ENCODE data around the gene HOXA6.

HOXA6 gene

GRCh38 chr7:27149842-27150567 is 2.4 kb upstream of the HOXA6 start:
- no peak for DNase-seq

DNA sequence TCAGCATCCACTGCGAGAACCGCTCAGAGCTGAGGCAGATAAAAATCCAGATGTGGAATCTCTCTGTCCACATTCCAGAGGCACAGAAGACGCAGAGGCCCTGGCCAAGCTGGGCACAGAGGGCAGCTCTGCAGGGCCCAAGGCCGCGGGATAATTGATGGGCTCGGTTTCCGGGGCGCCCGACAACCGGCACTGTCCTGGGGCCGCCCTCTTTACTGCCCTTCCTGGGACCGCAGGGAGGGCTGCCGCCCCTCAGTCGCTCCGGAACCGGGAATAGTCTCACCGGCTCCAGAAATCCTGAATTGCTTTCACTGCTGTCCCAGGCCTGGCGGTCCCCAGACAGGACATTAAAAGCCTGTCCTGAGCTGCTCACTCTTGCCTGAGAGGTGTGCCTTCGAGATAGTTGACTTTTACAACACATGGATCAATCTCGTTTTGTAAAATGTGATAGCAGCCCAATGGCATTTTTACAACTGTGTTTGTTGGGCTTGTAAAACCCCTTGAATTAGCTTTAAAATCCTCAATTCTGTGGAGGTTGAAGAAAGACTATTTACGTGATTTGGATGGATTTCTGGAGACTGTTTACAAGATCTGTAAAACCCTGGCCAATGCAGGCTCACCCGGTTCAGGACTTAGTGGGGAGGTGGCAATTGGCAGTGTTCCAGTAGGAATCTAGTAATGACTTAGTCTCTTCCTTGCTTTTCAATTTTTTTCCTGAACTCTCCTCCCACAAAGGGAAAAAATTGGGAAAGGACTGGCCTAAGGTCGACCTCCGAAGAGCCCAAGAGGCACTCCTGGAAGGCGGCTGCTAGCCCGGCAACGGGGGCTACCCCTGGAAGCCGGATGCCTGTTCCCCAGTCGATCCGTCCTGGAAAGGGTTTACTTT is 1.4 kb upstream of the HOXA6 start:
- peak; percentile 26 for DNase-seq

DNA sequence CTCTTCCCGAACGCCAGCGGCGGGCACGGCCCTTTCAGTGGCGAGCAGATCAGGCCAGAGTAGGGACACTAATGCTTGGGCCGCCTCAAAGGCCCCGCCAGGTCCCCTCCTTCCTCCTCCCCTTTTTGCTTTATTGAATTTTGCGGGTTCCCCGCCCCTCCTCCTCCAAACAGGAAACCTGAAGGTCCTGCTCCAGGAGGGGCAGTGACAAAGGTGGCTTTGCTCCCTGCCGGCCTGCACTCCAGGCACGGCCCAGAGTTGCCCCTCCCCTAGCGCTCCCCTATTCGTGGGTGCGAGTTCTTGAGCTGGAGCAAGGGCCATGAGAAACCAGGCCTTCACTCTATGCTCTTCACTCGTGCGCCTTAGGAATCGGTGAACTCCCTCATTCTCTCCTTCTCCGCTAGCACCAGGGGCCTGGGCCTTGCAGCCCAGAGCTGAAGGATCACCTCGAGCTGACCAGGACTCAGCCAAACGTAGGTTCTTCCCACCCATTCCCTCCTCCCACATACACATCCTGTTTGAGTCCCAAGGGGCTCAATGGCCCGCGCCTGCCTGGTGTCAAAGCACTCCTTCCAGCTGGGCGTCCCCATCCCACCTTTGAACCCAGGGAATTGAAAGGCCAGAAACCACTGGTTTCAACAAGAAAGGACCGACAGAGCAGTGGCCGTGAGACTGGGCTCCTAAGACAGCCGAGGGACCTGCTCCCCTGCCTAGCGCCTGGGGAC is 619 bp upstream of the HOXA6 start:
- DNase-seq, result no peak

DNA sequence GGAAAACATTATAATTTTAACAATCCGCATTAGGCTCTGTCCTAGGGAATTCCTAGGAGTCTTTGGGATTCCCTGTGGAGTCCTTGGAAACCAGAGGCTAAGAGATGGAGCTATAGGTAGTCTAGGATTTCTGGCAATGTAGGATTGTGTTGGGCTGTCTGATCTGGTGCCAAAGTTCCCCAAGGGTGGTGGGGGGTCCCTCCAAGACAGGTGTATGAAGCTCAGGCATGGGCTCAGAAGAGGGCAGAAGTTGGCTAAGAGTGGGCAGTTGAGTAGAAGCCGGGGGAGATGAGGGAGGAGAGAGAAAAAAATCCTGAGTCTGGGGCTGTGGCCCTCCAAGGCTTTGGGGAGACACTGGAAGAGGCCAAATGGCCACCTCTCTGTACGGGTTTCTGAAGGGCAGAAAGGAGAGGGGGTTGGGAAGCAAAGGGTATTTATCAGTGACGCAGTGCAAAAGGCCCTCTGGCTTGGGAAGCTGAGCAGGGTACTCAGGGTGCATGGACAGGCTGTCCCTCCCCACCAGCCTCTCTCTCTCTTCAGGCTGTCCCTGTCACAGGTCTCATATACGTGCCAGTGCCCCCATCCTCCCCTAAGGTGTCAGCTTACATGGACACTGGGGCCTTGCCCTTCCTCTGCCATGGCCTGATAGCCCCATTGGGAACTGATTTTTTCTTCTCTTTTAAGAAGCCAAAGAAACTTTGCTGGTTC is 929 bp downstream of the HOXA6 start:
- DNase-seq, result no peak

GRCh38 chr7:27145914-27146412 is 1.6 kb downstream of the HOXA6 start:
- no peak for DNase-seq

DNA sequence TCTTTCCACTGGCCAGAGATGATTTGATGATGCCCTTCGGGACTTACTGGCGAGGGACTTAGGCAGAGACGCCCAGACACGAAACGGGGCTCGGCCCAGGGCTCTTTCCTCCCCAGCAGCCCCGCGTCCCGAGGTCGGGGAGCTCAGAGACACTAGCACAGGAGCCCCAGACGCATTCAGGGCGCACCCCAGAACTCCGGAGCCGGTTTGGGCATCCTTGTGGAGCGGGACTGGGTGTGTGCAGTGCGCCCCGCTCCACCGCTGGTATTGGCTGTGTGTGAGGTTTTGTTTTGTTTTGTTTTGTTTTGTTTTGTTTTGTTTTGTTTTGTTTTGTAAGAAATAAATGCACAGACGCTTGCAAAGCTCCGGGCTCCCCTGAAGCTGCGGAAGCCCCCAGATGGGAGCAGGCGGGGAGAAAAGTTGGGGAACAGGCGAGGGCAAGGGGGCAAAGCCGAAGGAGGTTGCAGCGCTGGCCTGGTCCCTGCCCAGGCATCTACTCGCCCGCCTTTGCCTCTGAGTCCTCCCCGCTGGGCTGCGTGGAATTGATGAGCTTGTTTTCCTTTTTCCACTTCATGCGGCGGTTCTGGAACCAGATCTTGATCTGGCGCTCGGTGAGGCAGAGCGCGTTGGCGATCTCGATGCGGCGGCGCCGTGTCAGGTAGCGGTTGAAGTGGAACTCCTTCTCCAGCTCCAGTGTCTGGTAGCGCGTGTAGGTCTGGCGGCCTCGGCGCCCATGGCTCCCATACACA is 2.2 kb downstream of the HOXA6 start:
- no peak for DNase-seq

- DNase-seq, result no peak
These were observed 2.8 kb downstream of the HOXA6 start for GRCh38 chr7:27144781-27145164.

GRCh38 chr7:27143950-27144780 is 3.4 kb downstream of the HOXA6 start:
- no peak for DNase-seq

GRCh38 chr7:27143023-27143949 is 4.3 kb downstream of the HOXA6 start, which contains the start of gene HOXA5:
HOXA5 (minus strand) TSS chr7:27143681; CDS start chr7:27143607, 74 bp downstream.
- peak; percentile 63 for DNase-seq

DNA sequence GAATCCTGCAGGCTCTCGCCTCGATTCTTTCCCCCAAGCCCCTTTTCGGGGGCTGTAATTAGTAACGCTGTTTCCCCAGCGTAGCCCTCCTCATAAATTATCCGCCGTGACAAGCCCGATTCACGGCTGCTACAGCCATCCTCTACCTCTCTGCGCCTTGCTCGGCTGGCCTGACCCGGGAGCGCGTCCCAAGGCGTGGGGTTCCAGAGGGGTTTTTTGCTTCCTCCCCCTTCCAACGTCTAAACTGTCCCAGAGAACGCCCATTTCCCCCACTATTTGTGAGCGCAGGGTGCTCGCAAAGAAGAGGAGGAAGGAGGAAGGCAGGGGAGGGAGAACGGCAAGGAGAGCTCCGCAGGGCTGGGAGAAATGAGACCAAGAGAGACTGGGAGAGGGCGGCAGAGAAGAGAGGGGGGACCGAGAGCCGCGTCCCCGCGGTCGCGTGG is 5.0 kb downstream of the HOXA6 start:
- no peak for DNase-seq

GRCh38 chr7:27141923-27142579 is 5.5 kb downstream of the HOXA6 start:
- no peak for DNase-seq

DNA sequence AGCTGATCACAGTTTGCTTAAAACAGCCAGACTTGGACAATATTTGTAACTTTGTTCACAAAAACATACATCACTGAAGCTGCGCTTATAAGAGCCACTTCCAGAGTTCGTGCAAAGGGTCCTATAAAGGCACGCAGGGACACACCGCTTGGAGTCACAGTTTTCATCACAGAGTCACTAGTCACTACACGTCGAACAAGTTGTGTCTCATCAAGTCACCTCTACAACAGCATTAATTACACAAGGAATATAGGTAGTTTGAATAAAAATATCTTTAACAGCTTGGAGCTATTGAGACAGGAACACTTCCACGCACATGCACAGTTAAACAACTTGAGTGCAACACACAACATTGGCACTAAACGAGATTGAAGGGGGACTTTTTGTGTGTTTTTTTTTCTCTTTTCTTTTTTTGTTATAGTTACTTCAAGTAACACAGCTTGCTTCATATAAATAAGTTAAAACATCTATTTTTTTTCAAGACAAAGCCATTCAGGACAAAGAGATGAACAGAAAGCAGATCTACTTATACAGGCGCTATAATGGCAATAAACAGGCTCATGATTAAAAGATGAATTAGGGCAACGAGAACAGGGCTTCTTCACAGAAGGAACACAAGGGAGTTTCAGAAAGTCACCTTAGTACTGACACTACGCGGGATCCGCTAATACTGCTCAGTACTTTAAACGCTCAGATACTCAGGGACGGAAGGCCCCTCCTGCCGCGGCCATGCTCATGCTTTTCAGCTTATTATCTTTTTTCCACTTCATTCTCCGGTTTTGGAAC is 6.2 kb downstream of the HOXA6 start:
- no peak for DNase-seq

- no peak for DNase-seq
These were observed 7.3 kb downstream of the HOXA6 start for GRCh38 chr7:27140126-27140857.

- DNase-seq, result no peak
These were observed 8.0 kb downstream of the HOXA6 start for GRCh38 chr7:27139334-27140125.

DNA sequence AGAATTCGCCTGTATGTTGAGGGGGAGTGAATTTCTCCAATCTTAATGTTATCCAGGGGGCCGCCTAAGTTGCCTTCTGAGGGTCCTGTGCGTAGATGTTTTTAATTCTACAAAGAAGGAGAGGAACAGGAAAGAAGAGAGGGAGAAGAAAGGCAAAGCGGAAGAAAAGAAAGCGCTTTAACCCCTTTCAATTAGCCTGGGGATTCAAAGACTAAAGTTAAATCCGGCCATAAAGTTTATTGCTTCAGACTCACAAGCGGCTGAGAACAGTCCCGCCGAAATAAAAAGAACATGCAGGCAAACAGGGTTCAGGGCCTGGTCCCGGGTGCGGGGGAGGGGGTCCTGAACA is 8.6 kb downstream of the HOXA6 start:
- no peak for DNase-seq

- DNase-seq, result no peak
These were observed 9.1 kb downstream of the HOXA6 start for GRCh38 chr7:27138472-27138871.

All from fibroblast of skin of right quadriceps (primary cell).